Mammary epithelial cell (primary cell): ENCODE measurements around the gene NAPEPLD.

Experiments used
- EZH2 ChIP-seq: IDR thresholded peaks from 2 replicates; pipeline ENCODE4 v1.6.1; 2012; ENCODE audit warnings: low read length, inconsistent platforms, borderline replicate concordance
- TF ChIP-seq, protein P1 (sequence below), 2 donors: IDR thresholded peaks in 1 of 2; conservative IDR thresholded peaks in 1 of 2; 2 replicates each; pipeline ENCODE4 v1.5.1; 2011 to 2012; ENCODE audit warnings: inconsistent platforms in 2 of 2, low read length in 2 of 2, mild to moderate bottlenecking in 2 of 2, control low read depth in 1 of 2, low read depth in 1 of 2; ENCODE audit not compliant: insufficient read depth in 1 of 2; ENCODE audit errors: extremely low read depth in 1 of 2

DNA sequence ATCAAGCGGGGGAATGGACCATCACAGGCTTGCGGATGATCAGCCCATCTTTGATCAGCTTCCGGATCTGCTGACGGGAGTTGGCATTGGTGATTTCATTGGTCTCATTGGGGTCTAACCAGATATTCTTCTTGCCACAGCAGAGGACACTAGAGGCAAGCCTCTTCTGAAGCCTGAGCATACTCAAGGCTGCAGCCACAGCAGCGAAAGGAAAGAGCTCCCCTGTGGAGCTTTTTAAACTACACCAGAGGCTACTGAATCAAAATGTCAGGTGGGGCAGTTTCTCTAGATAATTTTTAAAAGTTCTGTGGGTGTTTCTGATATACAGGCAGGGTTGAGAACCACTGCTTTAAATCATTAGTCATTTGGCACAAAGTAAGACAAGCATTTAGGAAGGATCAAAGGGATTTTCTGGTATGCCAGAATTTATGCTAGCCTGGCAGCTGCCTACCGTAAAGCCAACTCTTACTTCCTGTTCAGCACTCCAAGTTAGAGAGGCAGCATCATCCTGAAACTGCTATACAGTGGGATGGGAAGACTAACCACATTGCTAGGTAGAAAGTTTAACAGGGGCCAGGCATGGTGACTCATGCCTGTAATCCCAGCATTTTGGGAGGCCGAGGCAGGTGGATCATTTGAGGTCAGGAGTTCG, 7.0 kb downstream of the NAPEPLD start:
- TF ChIP-seq EZH2 = no peak
- TF ChIP-seq, protein P1, sequence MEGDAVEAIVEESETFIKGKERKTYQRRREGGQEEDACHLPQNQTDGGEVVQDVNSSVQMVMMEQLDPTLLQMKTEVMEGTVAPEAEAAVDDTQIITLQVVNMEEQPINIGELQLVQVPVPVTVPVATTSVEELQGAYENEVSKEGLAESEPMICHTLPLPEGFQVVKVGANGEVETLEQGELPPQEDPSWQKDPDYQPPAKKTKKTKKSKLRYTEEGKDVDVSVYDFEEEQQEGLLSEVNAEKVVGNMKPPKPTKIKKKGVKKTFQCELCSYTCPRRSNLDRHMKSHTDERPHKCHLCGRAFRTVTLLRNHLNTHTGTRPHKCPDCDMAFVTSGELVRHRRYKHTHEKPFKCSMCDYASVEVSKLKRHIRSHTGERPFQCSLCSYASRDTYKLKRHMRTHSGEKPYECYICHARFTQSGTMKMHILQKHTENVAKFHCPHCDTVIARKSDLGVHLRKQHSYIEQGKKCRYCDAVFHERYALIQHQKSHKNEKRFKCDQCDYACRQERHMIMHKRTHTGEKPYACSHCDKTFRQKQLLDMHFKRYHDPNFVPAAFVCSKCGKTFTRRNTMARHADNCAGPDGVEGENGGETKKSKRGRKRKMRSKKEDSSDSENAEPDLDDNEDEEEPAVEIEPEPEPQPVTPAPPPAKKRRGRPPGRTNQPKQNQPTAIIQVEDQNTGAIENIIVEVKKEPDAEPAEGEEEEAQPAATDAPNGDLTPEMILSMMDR (conservative IDR thresholded peaks at IDR 0.05 in 1 of 2, IDR thresholded peaks at IDR 0.05 in 1 of 2; ENCODE audit: extremely low read depth in 1 of 2, insufficient read depth in 1 of 2, low read depth in 1 of 2, low read length in 2 of 2) = no peak
